SHP77 treated with DMSO at 0.1 percent for 48 hours (cell line): Measurements from ENCODE around the gene SLPI.

Experiments
- DNase-seq: peaks from one replicate; lab custom pipeline; 2025; lab: John Stamatoyannopoulos, UW

Gene SLPI

DNA sequence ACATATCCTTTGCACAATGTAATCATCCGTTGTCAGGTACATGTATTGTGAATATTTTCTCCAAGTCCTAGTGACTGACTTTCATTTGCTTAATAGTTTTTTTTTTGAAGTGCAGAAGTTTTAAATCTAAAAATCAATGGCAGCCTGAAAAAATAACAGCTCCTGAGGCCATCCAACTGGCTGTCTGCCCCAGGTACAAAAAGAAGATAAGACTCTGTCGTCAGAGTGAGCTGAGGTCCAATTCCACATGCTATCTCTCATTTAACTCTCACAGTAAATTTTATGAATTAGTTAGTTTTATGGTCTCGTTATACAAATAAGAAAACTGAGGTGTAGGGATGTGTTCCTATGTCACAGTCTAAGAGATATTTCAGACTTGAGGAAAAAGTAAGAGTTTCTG, 21.0 kb upstream of the SLPI start:
- no peak for DNase-seq

DNA sequence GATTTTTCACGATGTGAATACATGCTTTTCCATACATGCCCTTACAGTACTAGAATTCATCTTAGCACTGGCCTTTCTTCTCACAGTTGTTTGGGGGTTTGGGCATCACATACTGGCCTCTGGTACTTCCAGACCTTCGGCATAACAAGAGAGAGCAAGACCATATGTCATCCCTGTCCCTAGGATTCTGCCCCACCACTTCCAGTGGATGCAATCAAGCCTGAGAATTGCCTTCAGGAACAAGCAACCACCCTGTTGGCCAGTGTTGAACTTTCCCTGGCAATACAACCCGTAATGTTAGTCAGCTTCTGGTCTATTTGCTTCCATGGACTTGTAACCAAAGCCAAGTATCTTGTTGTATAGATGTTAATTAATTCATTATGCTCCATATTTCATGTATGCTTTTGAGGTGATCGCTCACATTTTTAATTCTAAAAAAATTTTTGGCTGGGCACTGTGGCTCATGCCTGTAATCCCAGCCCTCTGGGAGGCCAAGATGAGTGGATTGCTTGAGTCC, 15.4 kb upstream of the SLPI start:
- DNase-seq, result no peak

DNA sequence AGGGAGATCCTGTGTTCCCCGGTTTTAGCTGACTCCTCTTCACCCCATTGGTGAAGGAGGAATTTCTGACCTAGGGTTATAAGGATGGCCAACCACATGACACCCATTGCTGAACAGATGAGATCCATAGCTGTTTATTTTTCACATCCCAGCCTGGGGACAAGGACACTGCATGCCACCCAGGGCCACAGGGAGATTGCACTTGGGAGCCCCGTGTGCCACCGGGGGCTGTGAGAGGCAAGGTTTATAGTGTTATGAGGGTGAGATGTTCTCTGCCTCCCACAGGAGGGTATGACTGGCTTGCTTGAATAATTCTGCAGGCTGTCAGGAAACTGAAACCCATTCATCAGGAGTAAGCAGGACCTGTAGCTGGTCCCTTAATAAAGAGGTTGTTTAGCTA, 14.7 kb upstream of the SLPI start:
- DNase-seq, result no peak

DNA sequence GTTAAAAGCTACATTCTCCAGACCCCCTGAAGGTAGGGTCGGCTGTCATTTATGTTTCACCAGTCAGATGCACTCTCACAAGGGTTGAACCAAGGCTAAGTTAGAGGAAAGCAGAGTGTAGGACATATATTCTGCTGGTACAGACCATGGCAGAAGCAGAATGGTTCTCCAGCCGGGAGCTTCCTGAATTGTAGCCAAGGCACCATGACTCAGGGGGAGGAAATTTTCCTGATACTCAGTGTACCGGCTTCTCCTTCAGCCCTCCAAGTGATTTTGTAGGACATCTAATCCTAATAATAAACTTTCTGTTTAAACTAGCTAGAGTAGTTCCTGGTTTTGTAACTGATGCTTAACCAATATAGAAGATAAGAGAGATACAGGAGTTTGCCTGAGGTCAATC, 14.2 kb upstream of the SLPI start:
- no peak for DNase-seq

DNA sequence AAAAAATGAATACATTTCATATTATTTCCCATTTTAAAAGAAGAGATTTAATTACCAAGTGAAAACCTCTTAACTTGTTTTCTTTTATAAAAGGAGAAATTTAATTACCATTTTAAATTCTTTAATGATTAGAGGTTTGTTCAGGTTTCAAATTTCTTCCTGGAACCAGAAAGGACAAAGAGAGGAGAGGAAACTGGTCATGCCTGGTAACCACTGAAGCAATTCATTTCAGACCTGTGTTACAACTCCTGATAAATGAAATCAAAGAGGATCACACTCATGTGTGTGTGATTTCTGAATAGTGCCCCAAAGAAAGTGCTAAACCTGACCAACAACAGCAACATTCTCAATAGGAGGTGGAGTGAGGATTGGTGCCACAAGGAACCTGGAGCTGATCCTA, 12.6 kb upstream of the SLPI start:
- DNase-seq, result no peak

DNA sequence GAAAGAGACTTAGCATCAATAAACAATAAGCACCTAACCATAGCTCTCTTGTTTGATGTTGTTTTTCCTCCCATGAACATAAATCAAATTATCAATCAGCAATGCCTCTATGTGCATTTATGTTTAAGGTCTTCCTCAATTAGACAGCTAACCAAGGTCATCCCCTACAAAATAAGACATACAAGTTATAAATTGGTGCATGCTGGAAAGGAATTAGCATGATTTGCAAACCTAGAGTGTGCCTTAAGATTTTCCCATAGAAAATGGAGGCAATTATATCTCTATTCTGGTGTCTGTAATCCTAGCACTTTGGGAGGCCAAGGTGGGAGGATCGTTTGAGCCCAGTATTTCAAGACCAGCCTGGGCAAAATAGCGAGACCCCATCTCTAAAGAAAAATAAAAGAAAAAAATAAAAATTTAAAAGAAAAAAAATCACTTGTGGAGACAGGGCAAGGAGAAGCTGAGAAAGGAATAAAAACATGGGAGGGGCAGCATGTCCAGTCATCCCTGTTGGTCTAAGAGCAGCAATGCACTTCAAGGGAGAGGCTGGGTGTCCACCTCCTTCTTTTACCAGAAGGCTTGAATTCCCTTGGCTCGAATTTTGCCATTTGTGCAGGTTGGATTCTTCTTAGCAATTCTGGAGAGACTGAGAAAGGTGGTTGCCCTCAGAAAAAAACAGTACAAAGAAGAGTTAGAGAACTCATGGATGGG, 9.3 kb upstream of the SLPI start:
- DNase-seq, result no peak

DNA sequence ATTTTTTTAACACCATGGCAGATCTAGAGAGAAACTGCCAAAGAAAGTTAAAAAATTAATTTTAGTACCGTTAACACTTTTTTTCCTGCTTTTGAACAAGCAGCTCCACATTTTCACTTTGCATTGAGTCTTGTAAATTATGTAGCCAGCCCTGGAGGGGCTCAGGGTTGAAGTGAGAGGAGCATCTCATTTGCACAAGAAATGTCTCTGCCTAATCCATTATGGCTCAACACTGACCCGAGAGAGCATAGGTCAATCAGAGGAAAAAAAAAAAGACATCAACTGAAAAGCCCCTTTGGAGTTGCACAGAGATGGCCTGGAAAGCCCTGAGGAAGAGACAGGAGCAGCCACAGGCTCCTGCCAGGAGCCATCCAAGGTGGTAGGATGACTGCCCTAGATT, 4.3 kb upstream of the SLPI start:
- DNase-seq, result no peak

GRCh38 chr20:45258259-45258658, 3.9 kb upstream of the SLPI start:
- no peak for DNase-seq

DNA sequence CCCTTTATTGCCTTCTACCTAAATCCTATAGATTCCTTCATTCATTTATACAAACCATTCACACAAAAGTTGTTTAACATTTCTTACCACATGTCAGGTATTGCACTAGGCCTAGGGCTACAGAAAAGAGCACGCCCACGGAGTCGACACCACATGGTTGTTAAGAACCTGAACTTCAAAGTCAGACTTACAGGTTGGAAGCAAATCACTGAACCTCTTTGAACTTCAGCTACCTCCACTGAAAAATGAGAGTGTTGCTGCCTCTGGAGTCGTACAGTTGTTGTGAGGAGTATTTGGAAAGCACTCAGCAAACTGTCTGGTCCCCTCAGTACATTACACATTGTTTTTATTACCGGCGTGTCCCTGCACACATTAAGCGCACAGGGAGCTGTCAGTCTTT, 3.3 kb upstream of the SLPI start:
- no peak for DNase-seq

- no peak for DNase-seq
Measured at GRCh38 chr20:45257161-45257560, 2.8 kb upstream of the SLPI start.

- no peak for DNase-seq
Measured at GRCh38 chr20:45253261-45253660, 1.1 kb downstream of the SLPI start.

DNA sequence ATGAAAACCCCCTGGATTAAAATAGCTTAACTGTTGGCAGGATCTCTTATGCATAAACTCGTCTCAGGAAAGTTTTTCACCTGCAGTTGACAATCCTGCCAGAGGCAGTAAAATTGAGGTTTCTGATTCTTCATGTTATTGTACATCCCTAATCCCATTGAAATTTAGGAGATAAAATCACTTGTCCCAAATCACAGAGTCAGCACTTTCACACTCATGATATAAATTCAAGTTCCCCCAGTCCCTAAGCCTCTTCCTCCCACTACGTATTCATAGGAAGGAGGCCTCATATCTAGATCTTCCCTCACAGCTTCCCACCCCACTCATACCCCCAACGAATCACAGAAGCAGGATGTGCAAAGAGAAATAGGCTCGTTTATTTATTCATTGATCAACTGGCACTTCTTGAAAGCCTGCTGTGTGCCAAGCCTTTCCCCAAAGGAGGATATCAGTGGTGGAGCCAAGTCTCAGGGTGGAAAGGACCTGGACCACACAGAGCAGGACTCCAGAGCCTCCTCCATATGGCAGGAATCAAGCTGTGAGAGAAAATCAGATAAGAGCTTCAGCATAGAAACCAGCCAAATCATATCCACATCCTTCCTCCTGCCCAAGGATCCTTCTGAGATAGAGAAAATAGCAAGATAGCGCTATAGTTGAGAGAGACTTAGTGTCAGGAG, 2.3 kb downstream of the SLPI start:
- DNase-seq, result no peak

- no peak for DNase-seq
Measured at GRCh38 chr20:45248609-45249008, 5.8 kb downstream of the SLPI start.

GRCh38 chr20:45247865-45248264, 6.5 kb downstream of the SLPI start:
- no peak for DNase-seq

- no peak for DNase-seq
Measured at GRCh38 chr20:45246109-45246508, 8.3 kb downstream of the SLPI start.

- DNase-seq, result no peak
Measured at GRCh38 chr20:45238139-45238538, 16.2 kb downstream of the SLPI start.

DNA sequence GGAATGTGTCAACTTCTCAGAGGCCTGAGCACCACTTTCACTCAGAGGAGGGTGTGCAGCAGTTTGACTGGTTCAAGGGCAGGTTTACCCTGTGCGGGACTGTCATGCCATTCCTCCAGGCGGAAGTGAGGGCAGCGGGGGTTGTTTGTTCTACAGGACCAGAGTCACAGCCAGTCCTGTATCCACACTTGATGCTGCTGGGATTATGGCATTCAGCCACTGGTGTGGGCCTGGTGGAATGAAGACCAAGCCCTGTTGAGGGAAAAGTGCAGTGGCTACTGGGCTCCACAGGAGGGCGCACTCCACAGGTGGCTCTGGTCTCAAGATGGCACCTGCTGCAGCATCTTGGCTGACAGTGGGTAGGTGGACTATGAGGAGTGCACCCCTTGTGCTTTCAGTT, 18.4 kb downstream of the SLPI start:
- no peak for DNase-seq

- no peak for DNase-seq
Measured at GRCh38 chr20:45230631-45231030, 23.7 kb downstream of the SLPI start.

DNA sequence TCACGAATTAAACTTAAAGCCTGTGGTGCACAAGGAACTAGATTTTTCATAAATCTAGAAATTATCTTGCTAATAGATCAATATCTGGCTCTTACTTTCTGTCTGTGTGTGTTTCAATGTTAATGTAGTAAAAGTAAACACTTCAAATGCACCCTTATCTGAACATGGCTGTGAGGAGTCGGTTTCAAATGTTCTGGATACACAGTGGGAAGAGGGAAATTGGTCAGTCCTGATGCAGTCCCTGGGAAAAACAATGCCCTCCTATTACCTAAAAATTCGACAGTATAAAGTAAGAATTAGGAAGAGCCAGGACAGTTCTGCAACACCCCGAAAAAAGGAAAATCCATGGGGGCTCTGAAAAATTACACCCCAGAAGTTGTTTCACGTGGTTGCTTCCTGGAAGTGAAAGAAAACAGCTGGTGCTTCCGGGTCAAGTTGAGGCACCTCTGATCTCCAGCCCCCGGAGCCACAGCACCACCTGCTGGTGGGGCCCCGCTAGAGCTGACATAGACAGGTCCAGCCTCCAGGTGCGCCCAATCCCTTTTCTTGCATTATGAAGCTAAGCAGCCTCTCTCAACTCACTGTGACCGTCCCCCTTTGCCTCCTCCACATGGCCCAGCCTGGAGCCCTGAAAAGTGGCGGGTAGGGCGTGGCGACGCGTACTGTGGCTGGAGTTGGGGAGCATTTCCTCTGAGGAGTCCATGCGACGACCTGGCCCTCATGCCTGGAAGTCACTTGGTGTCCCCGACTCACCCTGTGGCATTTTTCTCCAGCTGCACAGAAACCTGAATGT, 24.9 kb downstream of the SLPI start:
- no peak for DNase-seq

- no peak for DNase-seq
Measured at GRCh38 chr20:45226287-45226686, 28.1 kb downstream of the SLPI start.

DNA sequence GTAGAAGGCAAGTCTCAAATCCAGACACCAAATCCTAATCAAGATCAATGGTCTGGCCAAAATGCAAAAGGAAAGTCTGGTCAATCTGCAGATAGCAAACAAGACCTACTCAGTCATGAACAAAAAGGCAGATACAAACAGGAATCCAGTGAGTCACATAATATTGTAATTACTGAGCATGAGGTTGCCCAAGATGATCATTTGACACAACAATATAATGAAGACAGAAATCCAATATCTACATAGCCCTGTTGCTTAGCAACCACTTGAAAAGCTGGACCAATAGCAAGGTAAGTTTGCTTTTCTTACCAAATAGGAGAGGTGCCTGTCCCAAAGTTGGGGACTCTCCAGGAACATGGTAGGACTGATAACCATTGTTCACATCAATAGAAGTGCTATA, 31.2 kb downstream of the SLPI start:
- no peak for DNase-seq

DNA sequence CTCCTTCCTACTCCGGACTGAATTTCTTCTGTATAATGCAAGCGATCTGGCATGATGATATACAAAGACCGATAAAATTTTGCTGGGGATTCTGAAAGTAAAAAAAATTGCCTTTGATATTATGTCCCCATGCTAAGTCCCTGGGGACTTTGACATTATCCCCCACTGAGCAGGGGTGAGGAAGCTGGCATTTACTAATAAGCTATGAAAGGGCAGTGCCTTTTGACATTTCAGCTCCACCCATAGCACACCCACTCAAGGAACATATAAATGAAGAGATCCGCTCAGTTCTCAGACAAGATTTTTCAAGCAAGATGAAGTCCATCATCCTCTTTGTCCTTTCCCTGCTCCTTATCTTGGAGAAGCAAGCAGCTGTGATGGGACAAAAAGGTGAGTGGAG, 33.3 kb downstream of the SLPI start, which contains the start of gene SEMG2:
TSS of gene SEMG2 (plus strand) at position 298 of the 400 bp plus-strand sequence. CDS start at position 315, 17 bp downstream.
- DNase-seq, result no peak

GRCh38 chr20:45218636-45219035, 35.7 kb downstream of the SLPI start:
- DNase-seq, result no peak
